Right kidney (tissue), 9 donors: ENCODE results near the gene ZDHHC24.
"Not testable (repeated sequence)": the region's sequence is repeated elsewhere in the genome, so short reads cannot be mapped to it uniquely, and the experiment has no call there.

Experiments used
- DNase-seq: peaks from one replicate; pipeline ENCODE4 v3.0.0-alpha.2; 2016
- long read RNA-seq, 8 donors: transcript quantifications; one replicate each; lab custom pipeline, GENCODE V29; 2026

ZDHHC24 gene
- long read RNA-seq, donor 1, full-length matches to known transcripts = 16 of 16 reads
- long read RNA-seq, donor 1, partial matches to known transcripts = 0 of 16 reads
- long read RNA-seq, donor 1, other reads (novel, unspliced or antisense) = 0 of 16 reads
- long read RNA-seq, donor 2, full-length matches to known transcripts = 7 of 92 reads
- long read RNA-seq, donor 2, partial matches to known transcripts = 85 of 92 reads
- long read RNA-seq, donor 2, other reads (novel, unspliced or antisense) = 0 of 92 reads
- long read RNA-seq, donor 3, full-length matches to known transcripts = 8 of 15 reads
- long read RNA-seq, donor 3, partial matches to known transcripts = 0 of 15 reads
- long read RNA-seq, donor 3, other reads (novel, unspliced or antisense) = 7 of 15 reads
- long read RNA-seq, donor 4, full-length matches to known transcripts = 5 of 5 reads
- long read RNA-seq, donor 4, partial matches to known transcripts = 0 of 5 reads
- long read RNA-seq, donor 4, other reads (novel, unspliced or antisense) = 0 of 5 reads
- long read RNA-seq, donor 5, full-length matches to known transcripts = 17 of 17 reads
- long read RNA-seq, donor 5, partial matches to known transcripts = 0 of 17 reads
- long read RNA-seq, donor 5, other reads (novel, unspliced or antisense) = 0 of 17 reads
- long read RNA-seq, donor 6, full-length matches to known transcripts = 10 of 10 reads
- long read RNA-seq, donor 6, partial matches to known transcripts = 0 of 10 reads
- long read RNA-seq, donor 6, other reads (novel, unspliced or antisense) = 0 of 10 reads
- long read RNA-seq, donor 7, full-length matches to known transcripts = 14 of 29 reads
- long read RNA-seq, donor 7, partial matches to known transcripts = 15 of 29 reads
- long read RNA-seq, donor 7, other reads (novel, unspliced or antisense) = 0 of 29 reads
- long read RNA-seq, donor 8, full-length matches to known transcripts = 9 of 9 reads
- long read RNA-seq, donor 8, partial matches to known transcripts = 0 of 9 reads
- long read RNA-seq, donor 8, other reads (novel, unspliced or antisense) = 0 of 9 reads

- DNase-seq = peak; percentile 96
These were observed at the start of gene ZDHHC24 for GRCh38 chr11:66545701-66546367. ZDHHC24 (minus strand) TSS chr11:66546048; CDS start chr11:66546003, 45 bp downstream.

- DNase-seq = no peak
These were observed 49.5 kb upstream of the ZDHHC24 start for GRCh38 chr11:66595245-66595904.

DNA sequence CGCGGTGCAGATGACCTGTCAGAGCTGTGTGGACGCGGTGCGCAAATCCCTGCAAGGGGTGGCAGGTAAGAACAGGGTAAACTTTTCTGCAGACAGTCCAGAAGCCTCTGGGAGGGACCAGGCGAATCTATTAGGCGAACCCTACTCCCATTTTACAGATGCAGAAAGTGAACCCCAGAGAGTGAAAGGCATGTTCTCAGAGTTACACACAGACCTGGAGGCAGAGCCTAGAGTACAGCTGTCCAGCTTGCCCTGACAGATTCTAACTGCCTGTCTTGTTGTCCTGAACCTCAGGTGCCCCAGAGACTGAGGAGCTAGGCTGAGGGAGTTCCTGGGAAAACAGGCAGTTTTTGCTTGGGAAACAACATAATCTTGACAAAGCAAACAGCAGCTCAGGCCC, 47.8 kb upstream of the ZDHHC24 start:
- DNase-seq = no peak

- no peak for DNase-seq
These were observed 47.4 kb upstream of the ZDHHC24 start for GRCh38 chr11:66593303-66593635.

DNA sequence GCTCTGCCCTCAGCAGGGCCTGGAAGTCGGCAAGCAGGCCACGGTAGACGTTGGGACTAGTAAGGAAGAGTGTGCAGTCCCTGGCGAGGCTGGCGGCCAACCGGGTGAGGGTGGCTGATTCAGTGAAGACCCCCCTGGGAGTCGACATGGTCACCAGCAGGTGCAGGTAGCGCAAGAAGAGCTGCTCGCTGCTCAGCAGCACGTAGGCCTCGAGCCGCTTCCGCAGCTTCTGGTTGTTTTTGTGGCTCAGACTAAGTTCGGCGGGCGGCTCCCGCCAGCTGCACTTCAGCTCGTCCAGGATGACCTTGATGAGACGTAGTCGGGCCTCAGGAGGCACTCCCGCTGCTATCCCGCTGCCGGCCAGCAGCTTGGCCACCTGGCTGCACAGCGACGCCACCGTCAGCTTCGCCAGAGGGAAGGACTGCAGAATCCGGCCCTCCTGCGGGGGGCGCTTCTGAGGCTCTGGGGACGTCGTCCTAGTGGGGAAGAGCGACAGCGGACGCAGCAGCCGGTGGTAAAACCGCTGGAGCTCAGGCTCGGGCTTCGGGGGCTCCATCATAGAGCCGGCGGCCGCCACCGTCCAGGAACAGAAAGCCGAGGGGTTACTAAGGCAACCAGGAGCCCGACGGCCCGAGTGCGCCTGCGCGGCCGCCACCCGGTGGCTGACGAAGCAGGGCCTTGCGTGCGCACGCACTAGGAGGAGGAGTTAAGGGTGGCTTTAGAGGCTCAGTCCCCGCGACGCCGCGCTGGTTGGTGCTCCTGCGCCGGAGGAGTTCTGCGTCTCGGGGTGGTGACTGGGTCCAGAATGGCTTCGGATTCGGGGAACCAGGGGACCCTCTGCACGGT, 46.8 kb upstream of the ZDHHC24 start, which contains the start of the genes CCDC87 and CCS:
CCDC87 (minus strand) TSS at position 607 of the 846 bp plus-strand sequence; CDS start at position 559, 48 bp downstream.
CCS (plus strand) TSS at position 729 of the 846 bp plus-strand sequence; CDS start at position 806, 77 bp downstream.
- peak; percentile 95 for DNase-seq

DNA sequence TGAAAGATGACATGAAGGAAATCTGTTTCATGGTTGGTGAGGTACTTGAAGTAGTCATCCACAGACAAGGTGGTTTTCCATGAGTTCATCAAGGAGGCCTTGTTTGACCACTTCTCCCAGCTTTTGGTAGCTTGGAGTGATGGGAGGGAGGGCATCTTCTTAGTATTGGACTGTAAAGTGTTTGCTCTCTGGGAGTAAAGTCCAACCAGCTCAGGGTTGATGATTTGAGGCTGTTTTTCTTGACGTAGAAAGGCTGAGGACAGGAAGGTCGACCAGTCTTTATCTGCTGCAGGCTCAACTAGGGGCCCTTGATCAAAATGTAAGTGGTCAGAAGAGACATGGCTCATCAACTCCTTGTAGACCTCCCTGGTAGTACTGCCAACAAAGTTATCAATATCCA, 45.3 kb upstream of the ZDHHC24 start:
- DNase-seq = no peak

GRCh38 chr11:66589996-66590675, 44.3 kb upstream of the ZDHHC24 start:
- no peak for DNase-seq

- DNase-seq = not testable (repeated sequence)
These were observed 43.5 kb upstream of the ZDHHC24 start for GRCh38 chr11:66589315-66589714.

- DNase-seq = no peak
These were observed 40.3 kb upstream of the ZDHHC24 start for GRCh38 chr11:66586136-66586535.

DNA sequence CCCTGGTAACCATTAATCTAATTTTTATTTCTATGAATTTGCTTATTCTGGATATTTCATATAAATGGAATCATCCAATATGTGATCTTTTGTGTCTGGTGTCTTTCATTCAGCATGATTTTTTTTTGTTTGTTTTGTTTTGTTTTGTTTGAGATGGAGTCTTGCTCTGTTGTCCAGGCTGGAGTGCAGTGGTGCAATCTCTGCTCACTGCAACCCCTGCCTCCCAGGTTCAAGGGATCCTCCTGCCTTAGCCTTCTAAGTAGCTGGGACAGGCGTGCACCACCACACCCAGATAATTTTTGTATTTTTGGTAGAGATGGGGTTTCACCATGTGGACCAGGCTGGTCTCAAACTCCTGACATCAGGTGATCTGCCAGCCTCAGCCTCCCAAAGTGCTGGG, 39.6 kb upstream of the ZDHHC24 start:
- DNase-seq = not testable (repeated sequence)

- not testable (repeated sequence) for DNase-seq
These were observed 36.8 kb upstream of the ZDHHC24 start for GRCh38 chr11:66582565-66583147.

DNA sequence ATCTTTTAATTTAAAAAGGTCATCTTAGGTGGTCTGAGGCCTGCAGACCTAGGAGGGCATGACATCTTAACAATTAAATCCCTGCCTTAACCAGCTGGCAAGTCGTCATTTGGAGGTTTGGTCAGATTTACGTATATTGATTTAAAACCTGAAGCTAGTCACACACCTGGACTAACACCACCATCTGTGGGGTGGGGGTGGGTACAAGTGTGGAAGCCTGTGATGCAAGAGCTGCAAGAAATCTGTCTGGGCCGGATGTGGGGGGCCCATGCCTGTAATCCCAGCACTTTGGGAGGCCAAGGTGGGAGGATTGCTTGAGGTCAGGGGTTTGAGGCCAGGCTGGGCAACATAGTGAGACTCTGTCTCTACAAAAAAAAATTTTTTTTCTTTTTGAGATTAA, 35.4 kb upstream of the ZDHHC24 start:
- DNase-seq = no peak

DNA sequence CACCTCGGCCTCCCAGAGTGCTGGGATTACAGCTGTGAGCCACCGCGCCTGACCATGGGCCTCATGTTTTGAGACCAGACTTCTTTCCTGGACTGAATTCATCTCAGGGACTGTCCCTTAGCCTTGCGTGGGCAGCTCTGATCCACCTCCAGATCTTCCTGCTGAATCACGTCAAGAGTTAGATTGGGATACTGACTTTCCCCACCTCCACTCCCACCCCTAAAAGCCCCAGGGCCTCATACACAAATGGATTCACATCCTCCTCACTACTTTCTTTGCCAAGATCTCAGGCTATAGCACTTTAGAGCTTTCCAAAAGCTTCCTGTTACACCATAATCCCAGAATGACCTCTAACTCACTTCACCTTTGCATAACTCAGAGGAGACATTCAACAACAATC, 35.0 kb upstream of the ZDHHC24 start:
- no peak for DNase-seq

GRCh38 chr11:66579017-66579606, 33.3 kb upstream of the ZDHHC24 start:
- DNase-seq = peak; percentile 73

- no peak for DNase-seq
These were observed 25.0 kb upstream of the ZDHHC24 start for GRCh38 chr11:66570850-66571180.

DNA sequence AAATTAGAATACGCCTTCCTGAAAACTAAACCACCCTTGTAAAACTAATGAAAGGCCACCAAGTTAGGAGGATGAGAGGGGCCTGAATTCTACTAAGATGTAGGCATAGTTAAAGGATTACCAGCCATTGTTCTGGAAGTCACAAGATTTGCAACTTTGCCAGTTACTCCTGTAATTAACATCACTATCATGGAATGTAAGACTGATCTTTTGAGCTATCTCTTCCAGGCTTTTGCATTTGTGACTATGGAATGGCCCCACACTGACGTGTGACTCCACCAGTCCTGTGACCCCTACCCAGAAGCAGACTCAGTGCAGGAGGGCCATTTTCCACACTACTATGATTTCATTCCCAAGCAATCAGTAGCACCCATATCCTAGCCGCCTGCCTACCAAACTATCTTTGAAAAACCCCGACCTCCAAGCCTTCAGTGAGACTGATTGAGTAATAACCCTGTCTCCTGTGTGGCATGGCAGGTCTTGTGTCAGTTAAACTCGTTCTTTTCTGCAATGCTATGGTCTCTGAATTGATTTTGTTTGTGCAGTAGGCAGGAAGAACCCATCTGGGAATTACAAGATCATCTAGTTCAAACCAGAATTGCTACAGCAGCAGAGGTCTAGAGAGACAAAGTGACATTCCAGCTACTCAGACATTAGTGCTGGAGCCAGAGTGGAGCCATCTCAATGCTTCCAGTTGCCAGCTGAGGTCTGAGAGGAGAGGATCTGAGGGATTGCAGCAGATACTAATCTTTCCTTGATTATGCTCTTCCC, 24.4 kb upstream of the ZDHHC24 start:
- DNase-seq = no peak

DNA sequence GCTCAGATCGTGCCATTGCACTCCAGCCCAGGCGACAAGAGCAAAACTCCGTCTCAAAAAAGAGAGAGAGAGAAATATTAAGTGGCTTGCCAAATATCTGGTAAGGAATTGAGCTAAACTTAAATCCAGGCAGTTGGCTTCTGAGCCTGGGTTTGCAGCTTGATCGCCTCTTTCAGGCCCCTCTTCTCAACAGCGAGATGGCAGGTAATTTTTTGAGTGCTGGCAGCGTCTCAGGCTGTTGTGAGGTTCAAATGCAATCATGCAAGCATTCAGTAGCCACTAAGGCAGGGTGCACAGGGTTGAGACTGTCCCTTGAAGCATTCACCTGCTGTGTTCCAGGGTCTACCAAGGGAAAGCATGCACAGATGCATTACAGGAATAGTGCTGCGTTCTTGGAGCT, 23.2 kb upstream of the ZDHHC24 start:
- DNase-seq = no peak

DNA sequence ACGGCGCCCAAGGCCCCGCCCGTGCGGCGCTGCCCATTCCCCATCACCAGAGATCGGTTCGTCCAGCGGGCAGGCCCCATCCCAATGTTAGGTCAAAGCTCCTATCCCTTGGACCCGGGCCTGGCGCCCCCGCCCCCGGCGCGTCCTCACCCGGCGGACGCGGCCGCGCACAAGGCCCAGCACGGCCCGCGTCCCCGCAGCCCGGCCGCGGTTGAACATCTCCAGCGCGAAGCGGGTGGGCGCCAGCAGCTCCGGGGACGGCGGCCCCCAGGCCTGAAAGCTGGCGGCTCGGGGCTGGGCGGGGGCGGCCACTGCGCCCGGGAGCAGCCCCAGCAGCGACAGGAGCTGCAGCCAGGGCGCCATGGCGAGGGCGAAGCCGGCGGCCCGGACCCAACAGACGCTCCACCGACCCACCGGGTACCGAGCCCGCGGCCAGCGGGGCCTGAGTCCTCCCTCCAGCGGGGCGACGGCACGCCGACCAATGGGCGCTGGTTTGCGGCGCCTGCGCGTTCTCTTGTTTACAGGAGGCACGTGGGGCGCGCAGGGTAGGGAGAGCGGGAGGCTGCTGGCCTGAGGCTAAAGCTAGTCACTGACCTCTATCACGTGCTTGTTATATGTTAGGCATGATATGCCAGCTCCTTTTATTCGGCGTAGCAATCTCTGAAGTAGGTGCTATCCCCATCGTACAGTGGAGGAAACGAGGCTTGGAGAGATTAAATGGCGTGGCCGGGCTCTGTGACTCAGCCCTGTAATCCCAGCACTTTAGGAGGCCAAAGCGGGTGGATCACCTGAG, 22.5 kb upstream of the ZDHHC24 start, which contains the start of gene CTSF:
CTSF (minus strand) TSS at position 483 of the 793 bp plus-strand sequence; CDS start at position 363, 120 bp downstream.
- peak; percentile 83 for DNase-seq
